Measurements from ENCODE around the gene VAV2. TPM values are rescaled to one million over a fixed set of nuclear protein-coding genes. Genes with fewer than 3 reads are reported as not detected.

Gene VAV2
- total RNA-seq, 2 experiments from 2014 or later, result 11.0 to 27.8 TPM

DNA sequence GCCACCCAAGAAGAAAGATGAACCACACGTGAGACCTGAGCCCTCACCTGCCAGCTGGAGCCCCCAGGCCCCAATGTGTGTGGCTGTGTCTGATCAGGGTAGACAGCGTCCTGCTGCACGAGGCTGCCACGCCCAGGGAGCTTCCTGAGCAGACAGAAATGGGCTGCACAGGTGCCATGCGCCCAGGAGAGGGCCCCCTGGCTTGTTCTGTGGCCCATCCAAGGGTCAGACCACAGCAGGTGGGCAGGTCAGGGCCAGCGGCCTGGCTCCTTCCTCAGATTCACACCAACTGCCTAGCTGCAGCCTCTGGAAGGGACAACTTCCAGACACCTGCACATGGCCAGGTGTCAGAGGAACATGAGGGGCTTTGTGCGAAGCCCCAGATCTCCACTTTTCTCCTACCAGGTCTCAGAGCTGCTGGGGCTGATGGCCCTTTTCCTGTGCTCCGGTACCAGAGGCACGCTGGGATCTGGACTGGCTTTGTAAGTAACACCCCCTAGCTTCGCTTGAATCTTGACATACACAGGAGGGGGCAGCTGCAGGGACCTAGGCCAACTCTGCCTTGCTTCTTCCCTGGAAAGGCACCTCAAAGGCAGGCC lies 264.7 kb downstream of the VAV2 start:
- H3K9me2 ChIP-seq (ENCODE audit: insufficient read depth, low read length), result no peaks in the 10 kb centered on the region
- POLR2A ChIA-PET, result interaction anchor here (0.5 to 0.6 kb wide), 2 partner anchors 298 to 578 kb away, joined by 4 to 5 read pairs; partner anchors contain the start of gene BRD3OS
- TF ChIP-seq EZH2phosphoT487 (IDR thresholded peaks at IDR 0.05; ENCODE audit: borderline replicate concordance, low read depth, low read length), result no peak
- TF ChIP-seq, protein P1, sequence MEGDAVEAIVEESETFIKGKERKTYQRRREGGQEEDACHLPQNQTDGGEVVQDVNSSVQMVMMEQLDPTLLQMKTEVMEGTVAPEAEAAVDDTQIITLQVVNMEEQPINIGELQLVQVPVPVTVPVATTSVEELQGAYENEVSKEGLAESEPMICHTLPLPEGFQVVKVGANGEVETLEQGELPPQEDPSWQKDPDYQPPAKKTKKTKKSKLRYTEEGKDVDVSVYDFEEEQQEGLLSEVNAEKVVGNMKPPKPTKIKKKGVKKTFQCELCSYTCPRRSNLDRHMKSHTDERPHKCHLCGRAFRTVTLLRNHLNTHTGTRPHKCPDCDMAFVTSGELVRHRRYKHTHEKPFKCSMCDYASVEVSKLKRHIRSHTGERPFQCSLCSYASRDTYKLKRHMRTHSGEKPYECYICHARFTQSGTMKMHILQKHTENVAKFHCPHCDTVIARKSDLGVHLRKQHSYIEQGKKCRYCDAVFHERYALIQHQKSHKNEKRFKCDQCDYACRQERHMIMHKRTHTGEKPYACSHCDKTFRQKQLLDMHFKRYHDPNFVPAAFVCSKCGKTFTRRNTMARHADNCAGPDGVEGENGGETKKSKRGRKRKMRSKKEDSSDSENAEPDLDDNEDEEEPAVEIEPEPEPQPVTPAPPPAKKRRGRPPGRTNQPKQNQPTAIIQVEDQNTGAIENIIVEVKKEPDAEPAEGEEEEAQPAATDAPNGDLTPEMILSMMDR (conservative IDR thresholded peaks at IDR 0.05; ENCODE audit: low read length), result peak; percentile 52
- no peaks in the 10 kb centered on the region for H3K36me3 ChIP-seq (ENCODE audit: insufficient read depth, low read length)
- no peaks in the 10 kb centered on the region for H3K4me1 ChIP-seq (ENCODE audit: insufficient read depth, low read length, poor library complexity, severe bottlenecking)
- intact Hi-C loops (cut with micrococcal nuclease; ENCODE audit: unreplicated experiment), result loop anchor here (2.0 kb wide), 1 partner anchor 123 kb away; no protein-coding TSS in a partner anchor
- BruUV-seq (replicated peaks), result no TSS peak
- CTCF ChIA-PET (ENCODE audit: unreplicated experiment), result no interaction called here
- no peak overlapping the region for H2AFZ ChIP-seq (ENCODE audit: low read length)
- no peak overlapping the region for H3K27ac ChIP-seq (ENCODE audit: low read depth, low read length, poor library complexity, severe bottlenecking)
- no peak overlapping the region for H3K4me3 ChIP-seq (ENCODE audit: low read depth, low read length, poor library complexity, severe bottlenecking)
- H3K4me2 ChIP-seq (ENCODE audit: low read length), result no peak overlapping the region
- H3K79me2 ChIP-seq (ENCODE audit: insufficient read depth, low read depth, low read length), result no peaks in the 10 kb centered on the region
- H4K20me1 ChIP-seq (ENCODE audit: insufficient read depth, low read length), result no peaks in the 10 kb centered on the region
- DNase-seq (ENCODE audit: low spot score), result no peak
- no peaks in the 10 kb centered on the region for H3K9me3 ChIP-seq (ENCODE audit: low read length)

DNA sequence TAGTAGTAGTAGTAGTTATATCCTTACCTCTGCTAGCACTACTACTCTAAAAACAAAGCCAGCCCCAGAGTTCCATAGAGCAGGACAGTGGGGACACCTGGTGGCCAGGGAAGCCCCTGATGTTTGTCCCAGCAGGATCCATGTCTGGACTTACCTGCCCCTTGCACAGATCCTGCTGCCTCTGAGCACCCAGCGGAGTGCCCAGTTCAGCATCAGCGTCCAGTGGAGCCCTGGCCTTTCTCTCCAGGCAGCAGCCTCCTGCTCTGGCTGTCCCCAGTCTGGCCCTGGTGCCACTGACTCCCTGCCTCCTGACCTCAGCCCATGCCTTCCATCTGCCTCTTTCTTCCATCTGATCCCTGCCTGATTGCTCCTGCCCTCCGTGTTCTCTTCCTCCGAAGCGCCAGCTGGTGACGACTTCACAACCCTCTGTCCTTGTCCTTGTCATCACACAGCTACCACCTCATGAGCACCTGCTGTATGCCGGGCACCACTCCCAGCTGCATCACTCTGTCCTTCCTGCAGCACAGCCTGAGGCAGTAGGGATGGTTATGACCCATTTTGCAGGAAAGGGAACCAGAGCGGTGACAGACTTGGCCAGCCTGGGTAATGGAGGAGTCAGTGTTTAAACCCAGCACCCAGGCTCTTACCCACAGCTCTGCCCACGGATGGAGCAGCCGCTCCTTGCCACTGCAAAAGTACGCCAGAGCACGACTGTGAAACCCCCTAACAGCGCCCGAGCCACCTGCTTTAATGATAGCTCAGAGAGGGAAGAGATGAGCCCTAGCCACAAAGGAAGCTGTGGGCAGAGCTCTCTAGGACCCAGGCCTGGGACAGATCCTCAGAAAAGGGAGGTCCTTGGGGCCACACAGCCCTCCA lies 265.5 kb downstream of the VAV2 start:
- H3K4me1 ChIP-seq (ENCODE audit: insufficient read depth, low read length, poor library complexity, severe bottlenecking), result no peaks in the 10 kb centered on the region
- no TSS peak for BruUV-seq (replicated peaks)
- no peaks in the 10 kb centered on the region for H3K9me2 ChIP-seq (ENCODE audit: insufficient read depth, low read length)
- CTCF ChIA-PET (ENCODE audit: unreplicated experiment), result no interaction called here
- POLR2A ChIA-PET, result interaction anchor here (0.5 to 0.6 kb wide), 2 partner anchors 298 to 577 kb away, joined by 4 to 5 read pairs; partner anchors contain the start of gene BRD3OS
- H3K79me2 ChIP-seq (ENCODE audit: insufficient read depth, low read depth, low read length), result no peaks in the 10 kb centered on the region
- H2AFZ ChIP-seq (ENCODE audit: low read length), result no peak overlapping the region
- no peak overlapping the region for H3K4me3 ChIP-seq (ENCODE audit: low read depth, low read length, poor library complexity, severe bottlenecking)
- H3K4me2 ChIP-seq (ENCODE audit: low read length), result no peak overlapping the region
- TF ChIP-seq, protein P1 (conservative IDR thresholded peaks at IDR 0.05; ENCODE audit: low read length), result peak; percentile 73
- TF ChIP-seq EZH2phosphoT487 (IDR thresholded peaks at IDR 0.05; ENCODE audit: borderline replicate concordance, low read depth, low read length), result no peak
- H3K36me3 ChIP-seq (ENCODE audit: insufficient read depth, low read length), result no peaks in the 10 kb centered on the region
- DNase-seq (ENCODE audit: low spot score), result peak; percentile 64
- H4K20me1 ChIP-seq (ENCODE audit: insufficient read depth, low read length), result no peaks in the 10 kb centered on the region
- no peaks in the 10 kb centered on the region for H3K9me3 ChIP-seq (ENCODE audit: low read length)
- no peak overlapping the region for H3K27ac ChIP-seq (ENCODE audit: low read depth, low read length, poor library complexity, severe bottlenecking)
- intact Hi-C loops (cut with micrococcal nuclease; ENCODE audit: unreplicated experiment), result loop anchor here (1.0 to 2.0 kb wide), 2 partner anchors 122 to 193 kb away; no protein-coding TSS in a partner anchor
